ENCODE results near the gene VAT1L. TPM values are rescaled to one million over a fixed set of nuclear protein-coding genes. Genes with fewer than 3 reads are reported as not detected.

VAT1L gene, protein sequence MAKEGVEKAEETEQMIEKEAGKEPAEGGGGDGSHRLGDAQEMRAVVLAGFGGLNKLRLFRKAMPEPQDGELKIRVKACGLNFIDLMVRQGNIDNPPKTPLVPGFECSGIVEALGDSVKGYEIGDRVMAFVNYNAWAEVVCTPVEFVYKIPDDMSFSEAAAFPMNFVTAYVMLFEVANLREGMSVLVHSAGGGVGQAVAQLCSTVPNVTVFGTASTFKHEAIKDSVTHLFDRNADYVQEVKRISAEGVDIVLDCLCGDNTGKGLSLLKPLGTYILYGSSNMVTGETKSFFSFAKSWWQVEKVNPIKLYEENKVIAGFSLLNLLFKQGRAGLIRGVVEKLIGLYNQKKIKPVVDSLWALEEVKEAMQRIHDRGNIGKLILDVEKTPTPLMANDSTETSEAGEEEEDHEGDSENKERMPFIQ
- total RNA-seq, result not detected in 2 replicates

DNA sequence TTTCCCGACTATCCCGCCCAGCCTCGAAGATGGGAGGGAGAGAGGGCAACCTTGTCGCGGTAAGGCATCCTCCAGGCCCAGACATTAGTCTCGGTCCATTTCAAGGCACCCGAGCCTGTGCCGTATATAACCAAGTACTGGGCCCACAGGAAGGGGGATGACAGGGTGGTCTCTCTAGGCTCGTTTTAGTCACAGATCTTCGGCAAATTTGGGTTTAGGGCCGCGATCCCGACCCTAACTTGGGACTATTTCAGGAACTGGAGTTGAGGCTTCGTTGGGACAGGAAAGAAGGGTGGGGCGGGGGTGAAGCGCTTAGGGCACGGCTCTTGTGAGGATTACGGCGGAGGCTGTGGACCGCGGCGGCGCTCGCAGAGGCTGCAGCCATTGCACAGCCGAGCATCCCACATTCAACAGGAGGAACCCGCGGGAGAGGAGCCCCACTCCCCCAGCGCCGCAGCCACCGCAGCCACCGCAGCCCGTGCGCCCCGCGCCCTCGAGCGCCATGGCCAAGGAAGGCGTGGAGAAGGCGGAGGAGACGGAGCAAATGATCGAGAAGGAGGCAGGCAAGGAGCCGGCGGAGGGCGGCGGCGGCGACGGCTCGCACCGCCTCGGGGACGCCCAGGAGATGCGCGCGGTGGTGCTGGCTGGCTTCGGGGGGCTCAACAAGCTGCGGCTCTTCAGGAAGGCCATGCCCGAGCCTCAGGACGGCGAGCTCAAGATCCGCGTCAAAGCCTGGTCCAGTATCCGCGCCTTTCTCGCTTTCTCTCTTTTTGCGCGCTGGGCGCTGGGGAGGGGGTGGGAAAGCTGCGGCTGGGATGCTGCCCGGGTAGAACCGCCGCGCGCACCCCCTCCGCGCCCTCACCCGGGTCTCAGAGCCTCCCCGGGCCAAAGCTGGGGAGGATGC lies at the start of gene VAT1L:
Gene VAT1L, plus strand, starts transcription at position 384 of the 904 bp plus-strand sequence. Its CDS starts 119 bp downstream, at position 503.
- intact Hi-C loops (cut with micrococcal nuclease), result no loop called here

DNA sequence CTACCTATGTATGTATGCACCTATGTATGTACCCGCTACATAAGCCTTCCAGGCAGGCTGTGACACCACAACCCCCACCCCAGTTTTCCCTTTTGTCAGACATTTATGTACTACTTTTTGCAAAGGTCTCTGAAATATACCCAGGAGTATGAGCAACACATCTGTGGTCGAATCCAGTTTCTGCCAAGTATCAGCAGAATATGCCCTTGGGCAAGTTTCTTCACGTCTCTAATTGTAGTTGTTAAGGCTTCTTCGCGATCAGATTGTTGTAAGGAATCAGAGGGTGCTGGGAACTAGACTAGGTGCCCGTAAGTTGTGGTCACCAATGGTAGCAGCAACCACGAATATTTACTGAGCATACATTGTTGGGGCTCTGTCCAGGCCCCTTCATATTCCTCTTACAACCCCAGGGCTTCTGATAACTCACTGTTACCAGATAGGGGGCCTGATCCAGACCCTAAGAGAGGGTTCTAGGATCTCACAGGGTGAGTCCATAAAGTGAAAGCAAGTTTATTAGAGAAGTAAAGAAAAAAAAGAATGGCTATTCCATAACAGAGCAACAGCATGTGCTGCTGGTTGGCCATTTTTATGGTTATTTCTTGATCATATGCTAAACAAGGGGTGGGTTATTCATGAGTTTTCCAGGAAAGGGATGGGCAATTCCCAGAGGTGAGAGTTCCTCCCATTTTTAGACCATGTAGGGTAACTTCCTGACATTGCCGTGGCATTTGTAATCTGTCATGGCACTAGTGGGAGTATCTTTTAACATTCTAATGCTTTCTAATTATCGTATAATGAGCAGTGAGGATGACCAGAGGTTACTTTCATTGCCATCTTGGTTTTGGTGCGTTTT lies 49.4 kb upstream of the VAT1L start:
- intact Hi-C loops (cut with micrococcal nuclease), result no loop called here

DNA sequence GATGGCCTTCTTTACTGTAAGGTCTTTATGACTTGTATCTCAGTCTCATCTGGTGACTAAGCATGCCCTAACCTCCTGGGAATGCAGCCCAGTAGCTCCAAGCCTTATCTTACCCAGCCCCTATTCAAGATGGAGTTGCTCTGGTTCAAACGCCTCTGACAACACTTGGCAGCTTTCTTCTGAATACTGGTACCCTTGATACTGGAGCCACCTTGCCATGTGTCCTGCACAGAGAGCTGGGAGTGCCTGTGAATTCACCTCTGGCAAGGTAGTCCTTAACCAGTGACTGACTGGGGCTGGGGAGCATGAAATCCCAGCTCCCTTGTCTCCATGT lies 48.8 kb upstream of the VAT1L start:
- intact Hi-C loops (cut with micrococcal nuclease), result no loop called here

DNA sequence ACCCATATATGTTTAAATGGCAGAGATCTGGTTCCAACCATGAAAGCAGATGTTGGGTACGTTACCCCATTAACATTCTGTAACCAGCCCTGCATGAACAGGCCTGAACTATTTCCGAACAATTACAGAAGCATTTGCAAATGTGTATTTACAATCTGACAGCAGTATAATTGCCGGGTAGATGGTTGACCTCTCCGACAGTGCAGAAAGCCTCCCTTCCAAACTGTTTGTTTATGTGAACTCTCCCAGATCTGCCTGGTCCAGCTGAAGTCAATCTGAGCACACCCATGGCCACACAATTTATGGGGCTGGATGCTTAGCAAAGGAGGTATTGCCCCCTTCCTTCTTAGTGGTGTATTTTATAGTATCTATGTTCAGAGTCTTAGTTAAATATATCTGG lies 44.2 kb upstream of the VAT1L start:
- intact Hi-C loops (cut with micrococcal nuclease), result no loop called here

DNA sequence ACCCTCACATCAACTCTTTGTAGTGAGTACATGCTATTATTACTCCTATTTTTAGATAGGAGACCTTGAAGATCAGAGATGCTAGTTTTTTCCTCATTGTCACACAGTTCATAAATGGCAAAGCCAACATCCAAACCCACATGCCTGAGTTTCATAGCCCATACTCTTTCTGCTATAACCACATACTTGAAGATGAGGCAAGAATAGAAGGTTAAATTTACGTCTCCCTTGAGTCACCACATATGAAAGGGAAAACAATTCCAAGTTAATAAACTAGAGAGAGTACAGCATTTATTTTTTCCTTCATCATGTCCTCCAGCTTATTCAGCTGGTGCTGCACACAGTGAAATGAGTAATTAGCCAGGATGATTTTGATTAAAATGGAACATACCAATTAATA lies 42.4 kb upstream of the VAT1L start:
- intact Hi-C loops (cut with micrococcal nuclease), result no loop called here

DNA sequence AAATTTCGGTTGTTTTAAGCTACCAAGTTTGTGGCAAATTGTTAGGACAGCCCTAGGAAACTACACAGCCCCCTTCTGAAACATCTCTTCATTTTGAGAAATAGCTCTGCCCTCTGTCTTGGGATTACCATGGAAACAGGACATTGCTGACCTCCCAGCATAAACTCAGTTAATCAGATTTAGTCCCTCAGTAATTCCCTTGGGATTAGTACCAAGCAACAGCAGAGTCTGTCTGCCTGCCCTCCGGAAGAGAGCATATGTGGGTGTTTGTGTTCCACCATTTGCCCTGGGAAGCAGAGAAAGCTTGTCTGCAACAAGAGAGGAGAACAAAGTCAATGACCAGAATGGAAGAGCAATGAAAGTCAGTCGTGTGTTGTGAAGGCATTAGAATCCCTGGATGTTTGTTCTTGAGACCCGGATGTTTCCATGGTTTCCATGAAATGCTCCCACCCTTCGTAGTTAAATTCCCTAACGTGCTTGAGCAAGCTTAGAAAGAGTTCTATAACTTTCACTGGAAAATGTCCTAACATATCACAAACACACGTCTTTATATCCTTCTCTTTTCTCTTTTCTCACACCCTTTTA lies 39.9 kb upstream of the VAT1L start:
- intact Hi-C loops (cut with micrococcal nuclease), result no loop called here

DNA sequence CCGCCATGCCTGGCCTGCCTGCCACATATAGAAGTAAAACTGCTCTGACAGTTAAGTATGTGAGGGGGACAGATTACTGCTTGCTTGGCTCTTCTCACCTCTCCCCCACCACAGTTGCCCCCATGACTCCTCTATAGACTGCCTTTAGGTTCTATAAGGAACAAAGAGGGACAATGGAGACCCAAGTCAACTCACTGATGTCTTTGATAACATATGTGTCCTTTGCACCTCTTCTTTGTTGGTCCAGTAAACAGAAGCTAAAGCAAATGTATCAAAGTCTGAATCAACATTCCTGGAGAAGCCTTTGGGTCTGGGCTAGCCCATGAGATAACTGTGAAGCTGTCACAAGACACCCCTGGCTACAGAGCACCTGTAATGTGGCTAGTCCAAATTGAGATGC lies 38.9 kb upstream of the VAT1L start:
- intact Hi-C loops (cut with micrococcal nuclease), result no loop called here

DNA sequence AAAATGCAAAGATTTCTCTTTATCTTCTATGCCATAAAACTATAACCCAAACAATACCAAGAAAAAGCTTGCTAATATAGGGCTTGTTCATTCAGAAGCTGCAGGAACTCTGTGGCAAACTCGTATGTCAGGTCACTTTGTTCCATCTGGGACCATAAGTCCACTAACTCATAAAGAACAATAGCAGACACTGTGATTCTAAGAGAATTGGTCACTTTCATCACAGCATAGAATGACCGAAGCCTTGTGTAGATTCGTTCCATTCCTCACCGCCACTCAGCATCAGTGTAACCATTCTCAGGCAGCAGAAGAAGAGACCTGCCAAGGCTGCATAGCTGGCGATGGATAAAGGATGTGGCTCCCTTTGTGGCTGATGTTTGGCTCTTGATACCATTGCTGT lies 30.3 kb upstream of the VAT1L start:
- intact Hi-C loops (cut with micrococcal nuclease), result no loop called here

DNA sequence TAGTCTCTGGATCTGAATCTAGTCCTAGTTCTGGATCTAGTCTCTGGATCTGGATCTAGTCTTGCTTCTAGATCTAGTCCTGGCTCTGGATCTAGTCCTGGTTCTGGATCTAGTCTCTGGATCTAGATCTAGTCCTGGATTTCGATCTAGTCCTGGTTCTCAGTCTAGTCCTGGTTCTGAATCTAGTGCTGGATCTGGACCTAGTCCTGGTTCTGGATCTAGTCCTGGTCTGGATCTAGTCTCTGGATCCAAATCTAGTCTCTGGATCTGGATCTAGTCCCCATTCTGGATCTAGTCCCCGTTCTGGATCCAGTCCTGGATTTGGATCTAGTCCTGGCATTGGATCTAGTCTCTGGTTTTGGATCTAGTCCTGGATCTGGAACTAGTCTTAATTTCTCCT lies 29.9 kb upstream of the VAT1L start:
- intact Hi-C loops (cut with micrococcal nuclease), result no loop called here

DNA sequence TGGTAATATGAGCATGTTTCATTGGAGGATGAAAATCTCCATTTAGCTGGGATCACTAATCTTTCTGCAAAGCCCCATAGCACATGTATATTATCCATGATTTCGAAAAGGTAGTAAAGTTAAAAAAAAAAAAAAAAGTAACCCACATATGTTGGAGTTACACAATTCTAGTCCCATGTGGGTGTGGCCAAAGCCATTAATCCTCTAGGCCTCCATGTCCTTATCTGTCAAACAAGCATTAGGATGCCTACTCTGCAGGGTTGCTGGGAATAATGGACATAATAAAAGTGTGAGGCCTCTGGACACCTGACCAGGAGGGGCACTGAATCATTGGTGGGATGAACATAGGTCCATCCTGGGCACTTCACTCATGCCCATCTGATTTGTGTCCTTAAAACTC lies 29.2 kb upstream of the VAT1L start:
- intact Hi-C loops (cut with micrococcal nuclease), result no loop called here

DNA sequence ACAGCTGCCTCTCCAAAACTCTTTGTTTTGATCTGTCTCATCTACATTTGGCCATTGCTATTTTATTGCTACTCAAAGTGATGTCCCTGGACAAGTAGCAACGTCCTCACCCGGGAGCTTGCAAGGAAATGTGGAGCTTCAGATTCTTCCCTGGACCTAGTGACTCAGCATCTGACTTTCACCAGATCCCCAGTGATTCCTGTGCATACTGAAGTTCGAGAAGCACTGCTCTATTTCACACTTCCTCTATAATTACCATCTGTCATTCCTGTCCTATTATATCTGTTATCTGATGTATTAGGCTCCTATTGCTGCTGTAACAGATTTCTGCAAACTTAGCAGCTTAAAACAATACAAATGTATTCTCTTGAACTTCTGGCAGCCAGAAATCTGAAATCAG lies 28.5 kb upstream of the VAT1L start:
- intact Hi-C loops (cut with micrococcal nuclease), result no loop called here

DNA sequence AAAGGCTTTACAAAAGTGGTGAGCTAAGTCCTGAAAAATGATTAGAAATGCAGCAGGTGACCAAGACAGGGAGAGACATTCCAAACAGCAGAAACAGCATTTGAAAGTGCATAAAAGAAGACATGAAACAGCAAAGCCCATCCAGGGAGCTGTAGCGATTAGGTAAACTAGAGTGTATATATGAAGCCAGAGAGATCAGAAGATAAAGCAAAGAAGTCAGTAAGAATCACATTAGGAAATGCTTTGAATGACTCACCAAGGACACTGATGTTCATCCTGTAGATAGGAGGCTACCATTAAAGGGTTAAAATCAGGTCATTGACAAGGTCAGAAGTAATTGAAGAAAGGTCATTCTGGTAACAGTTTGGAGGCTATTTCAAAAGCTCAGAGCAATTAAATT lies 27.6 kb upstream of the VAT1L start:
- intact Hi-C loops (cut with micrococcal nuclease), result no loop called here

DNA sequence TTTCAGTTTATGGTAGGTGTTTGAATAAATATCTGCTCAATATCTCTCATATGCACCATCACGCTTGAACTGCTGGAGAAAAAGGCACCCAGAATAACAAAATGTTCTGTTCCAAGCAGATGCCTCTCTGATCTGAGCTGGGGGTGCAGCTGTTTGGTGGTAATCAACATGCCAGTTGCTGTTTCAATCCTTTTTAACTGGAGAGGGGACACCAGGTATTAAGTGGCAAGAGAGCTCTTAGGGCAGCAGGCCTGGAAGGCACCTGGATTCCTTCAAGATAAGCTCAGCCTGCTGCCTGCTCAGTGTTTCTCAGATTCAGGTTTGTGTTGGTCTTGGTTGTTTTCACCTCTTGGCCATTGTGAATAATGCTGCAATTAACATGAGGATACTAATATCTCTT lies 27.2 kb upstream of the VAT1L start:
- intact Hi-C loops (cut with micrococcal nuclease), result no loop called here

DNA sequence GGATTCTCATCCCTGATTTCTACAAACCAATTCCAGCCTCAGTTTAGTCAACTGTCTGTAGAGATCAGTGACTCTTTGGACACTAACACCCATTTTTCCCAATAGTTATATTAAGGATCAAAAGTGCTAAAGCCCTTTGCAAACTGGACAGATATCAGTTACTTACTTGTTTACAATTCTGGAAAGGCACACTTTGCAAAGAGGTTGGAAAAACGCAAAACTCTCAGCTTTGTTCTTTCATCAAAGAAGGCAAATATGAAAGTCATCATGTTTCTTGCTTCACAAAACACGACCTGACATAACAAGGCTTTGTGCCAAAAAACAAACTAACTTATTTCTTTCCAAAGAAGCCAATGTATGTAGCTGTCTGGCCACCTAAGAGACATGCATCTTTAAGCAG lies 26.1 kb upstream of the VAT1L start:
- intact Hi-C loops (cut with micrococcal nuclease), result no loop called here

DNA sequence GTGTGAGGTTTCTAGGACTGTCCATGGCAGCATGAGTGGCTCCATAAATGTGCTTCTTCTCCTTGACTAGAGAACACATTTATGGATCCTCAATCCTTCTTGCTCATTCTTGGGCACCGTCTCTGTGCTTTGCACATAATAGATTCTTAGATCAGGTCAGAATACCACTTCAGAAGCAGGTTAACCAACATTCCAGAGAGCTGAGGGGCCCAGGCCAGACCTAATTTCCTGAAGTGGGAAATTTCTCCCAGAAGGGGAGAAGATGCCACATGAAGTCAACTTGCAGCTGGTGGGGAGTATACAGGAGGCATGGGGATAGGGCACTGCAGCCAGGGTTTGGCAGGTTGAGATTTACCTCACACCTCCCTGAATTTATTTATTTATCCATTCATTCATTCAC lies 24.4 kb upstream of the VAT1L start:
- intact Hi-C loops (cut with micrococcal nuclease), result no loop called here

DNA sequence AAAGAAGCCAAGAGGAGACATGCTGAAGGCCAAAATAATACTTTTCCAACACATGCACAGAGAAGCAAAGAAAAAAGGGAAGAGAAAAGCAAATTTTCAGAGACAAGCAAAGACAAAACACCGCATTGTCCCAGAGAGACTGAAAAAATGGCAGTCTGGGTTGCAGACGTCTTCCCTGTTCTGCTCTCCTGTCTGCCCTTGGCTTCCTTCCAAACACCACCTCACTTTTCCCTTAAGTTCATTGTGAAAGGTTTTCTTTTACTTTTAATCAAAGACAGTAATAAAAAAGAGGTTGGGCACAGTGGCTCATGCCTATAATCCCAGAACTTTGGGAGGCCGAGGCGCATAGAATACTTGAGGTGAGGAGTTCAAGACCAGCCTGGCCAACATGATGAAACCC lies 21.2 kb upstream of the VAT1L start:
- intact Hi-C loops (cut with micrococcal nuclease), result no loop called here

DNA sequence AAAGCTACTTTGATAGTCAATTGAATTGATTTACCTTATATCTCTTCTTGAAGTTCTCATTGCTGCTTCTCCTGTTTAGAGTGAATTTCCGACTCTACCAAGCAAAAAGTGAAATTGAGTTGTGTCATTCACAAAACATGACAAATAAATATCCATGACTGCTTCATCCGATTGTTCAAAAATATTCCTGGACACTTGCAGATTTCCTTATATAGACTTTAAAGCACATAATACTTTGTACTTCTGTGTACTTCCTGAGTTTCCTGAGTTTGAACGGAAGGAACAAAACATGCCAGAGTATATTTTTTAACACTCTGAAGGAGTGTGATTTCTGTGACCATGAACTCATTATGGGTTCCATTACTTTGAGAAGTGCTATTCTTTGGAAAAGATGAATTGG lies 20.5 kb upstream of the VAT1L start:
- intact Hi-C loops (cut with micrococcal nuclease), result no loop called here

DNA sequence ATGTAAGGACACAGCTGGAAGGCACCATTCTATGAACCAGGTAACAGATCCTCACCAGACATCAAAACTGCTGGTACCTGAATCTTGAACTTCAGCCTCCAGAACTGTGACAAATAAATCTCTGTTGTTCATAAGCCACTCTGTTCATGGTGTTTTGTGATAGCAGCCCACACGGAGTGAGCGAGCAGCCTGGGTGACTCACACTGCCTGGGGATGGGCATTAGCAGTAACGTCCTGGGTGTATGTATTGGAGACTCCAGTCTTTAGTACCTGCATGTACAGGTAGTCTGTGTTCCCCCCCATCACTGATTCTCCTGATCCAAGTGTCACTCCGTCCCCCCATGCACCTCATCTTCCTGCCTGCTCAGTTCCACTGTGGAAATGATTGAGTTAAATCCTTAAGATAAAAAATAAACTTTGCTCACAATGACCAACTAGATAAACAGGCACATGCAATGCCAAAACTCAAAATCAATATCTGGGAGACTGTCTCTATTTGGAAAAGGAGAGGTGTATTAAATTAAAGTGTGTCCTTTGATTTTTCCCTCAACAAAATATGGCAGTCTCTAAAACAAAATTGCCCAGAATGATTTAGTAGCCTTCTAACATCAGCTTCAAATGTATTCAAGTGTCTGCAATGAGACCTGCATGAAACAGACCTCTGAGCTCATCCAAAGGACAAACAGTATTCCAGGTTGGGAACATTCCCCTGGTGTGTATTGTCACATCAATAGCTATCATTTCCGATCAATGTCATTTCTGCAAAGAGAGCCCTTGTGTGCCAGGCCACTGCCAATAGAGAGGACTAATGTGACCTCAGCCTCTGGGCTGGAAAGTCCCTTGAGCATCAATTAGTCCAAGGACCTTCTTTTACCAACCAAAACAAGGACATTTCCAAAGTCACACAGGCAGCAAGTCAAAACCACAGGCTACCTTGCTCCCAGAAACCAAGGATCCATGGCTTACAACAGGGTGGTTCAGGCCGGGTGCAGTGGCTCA lies 12.2 kb upstream of the VAT1L start:
- intact Hi-C loops (cut with micrococcal nuclease), result no loop called here

DNA sequence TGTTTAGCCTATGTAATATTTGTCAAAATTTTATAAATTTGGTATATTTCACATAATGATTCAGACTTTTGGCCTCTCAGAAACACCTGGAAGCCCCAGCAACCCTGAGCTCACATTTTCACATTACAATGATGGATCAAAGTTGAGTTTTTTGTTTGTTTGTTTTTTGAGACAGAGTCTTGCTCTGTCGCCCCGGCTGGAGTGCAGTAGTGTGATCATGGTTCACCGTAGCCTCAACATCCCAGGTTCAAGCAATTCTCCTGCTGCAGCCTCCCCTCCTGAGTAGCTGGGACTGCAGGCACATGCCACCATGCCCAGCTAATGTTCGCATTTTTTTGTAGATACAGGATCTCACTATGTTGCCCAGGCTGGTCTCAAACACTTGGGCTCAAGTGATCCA lies 10.6 kb upstream of the VAT1L start:
- intact Hi-C loops (cut with micrococcal nuclease), result no loop called here

DNA sequence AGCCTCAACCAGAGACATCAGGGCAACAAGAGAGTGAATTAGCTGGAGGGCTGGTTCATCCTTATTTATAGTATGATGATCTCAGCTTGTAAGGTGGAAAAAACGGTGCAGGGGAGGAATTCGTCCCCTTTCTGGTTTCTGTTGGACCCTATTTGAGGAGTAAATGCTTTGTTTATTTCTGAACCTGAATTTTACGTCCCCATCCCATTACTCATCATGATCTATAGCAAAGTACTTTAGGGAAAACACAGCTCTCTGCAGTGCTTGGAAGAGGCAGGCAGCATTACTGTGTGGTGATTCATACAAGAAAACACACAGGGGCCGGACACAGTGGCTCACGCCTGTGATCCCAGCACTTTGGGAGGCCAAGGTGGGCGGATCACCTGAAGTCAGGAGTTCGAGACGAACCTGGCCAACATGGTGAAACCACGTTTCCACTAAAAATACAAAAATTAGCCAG lies 8.0 kb upstream of the VAT1L start:
- intact Hi-C loops (cut with micrococcal nuclease), result no loop called here

All from T-helper 2 cell treated with Interferon-gamma antibody and Interleukin-4, amounts not matched to agents 100 ng/mL and 5 ng/mL, for 36 hours (primary cell).